ENCODE data around the gene ELMO1.

DNA sequence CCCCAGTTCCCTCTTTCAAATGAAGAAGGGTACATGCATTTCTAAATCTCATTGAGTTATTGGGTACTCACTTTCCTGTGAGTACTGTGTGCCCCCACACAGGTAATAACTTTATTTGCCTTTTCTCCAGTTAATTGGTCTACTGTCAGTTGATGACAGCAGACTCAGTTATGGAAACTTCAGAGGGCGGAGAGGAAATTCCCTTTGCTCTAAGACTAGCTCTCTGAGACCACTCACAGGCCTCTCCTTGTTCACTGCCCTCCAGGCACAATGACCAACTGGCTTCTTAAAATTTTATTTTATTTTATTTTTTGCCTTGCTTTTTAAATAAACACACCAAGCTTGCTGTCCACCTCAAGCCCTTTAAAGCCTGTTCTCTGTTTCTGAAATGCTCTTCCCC, 488.6 kb downstream of the ELMO1 start:
- TF ChIP-seq, protein P1, sequence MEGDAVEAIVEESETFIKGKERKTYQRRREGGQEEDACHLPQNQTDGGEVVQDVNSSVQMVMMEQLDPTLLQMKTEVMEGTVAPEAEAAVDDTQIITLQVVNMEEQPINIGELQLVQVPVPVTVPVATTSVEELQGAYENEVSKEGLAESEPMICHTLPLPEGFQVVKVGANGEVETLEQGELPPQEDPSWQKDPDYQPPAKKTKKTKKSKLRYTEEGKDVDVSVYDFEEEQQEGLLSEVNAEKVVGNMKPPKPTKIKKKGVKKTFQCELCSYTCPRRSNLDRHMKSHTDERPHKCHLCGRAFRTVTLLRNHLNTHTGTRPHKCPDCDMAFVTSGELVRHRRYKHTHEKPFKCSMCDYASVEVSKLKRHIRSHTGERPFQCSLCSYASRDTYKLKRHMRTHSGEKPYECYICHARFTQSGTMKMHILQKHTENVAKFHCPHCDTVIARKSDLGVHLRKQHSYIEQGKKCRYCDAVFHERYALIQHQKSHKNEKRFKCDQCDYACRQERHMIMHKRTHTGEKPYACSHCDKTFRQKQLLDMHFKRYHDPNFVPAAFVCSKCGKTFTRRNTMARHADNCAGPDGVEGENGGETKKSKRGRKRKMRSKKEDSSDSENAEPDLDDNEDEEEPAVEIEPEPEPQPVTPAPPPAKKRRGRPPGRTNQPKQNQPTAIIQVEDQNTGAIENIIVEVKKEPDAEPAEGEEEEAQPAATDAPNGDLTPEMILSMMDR (optimal IDR thresholded peaks at IDR 0.05 in 1 of 3, IDR thresholded peaks at IDR 0.05 in 1 of 3, conservative IDR thresholded peaks at IDR 0.05 in 1 of 3; ENCODE audit: extremely low read depth in 1 of 3, insufficient read depth in 2 of 3, low read length in 3 of 3), result no peak
- TF ChIP-seq EZH2 (IDR thresholded peaks at IDR 0.05; ENCODE audit: low read length), result no peak

Measured in keratinocyte (primary cell).